Endothelial cell of umbilical vein (primary cell): ENCODE data around the gene CA4. TPM values are rescaled to one million over a fixed set of nuclear protein-coding genes. Genes with fewer than 3 reads are reported as not detected.

Source experiments
- BruUV-seq: library from RNA; stranded (reverse); fragments of 400-500 nt; replicated peaks from 2 replicates; lab custom pipeline; 2021; lab: Mats Ljungman, UMichigan
- CTCF ChIA-PET: fragments of 300-600, 350-600 bp; sonication (Branson Sonifier 250); formaldehyde crosslinking; loops from one replicate; lab custom pipeline; 2021; ENCODE audit warnings: antibody characterized with exemption, inconsistent platforms; lab: Charles Lee
- POLR2A ChIA-PET: fragments of 300-600, 350-600 bp; sonication (Branson Sonifier 250); formaldehyde crosslinking; loops from one replicate; lab custom pipeline; 2021; ENCODE audit warnings: antibody characterized with exemption, inconsistent platforms; lab: Charles Lee
- DNase-seq: peaks from one replicate; pipeline ENCODE4 v3.0.0-alpha.2; 2011; ENCODE audit warnings: low read depth, low spot score
- FAIRE-seq: peaks from 2 replicates; lab custom pipeline; 2011; peaks lifted over from hg19 to GRCh38; lab: Jason Lieb, UNC
- H2AFZ ChIP-seq: 2 replicates; pipeline ENCODE4 v1.6.0; 2012; ENCODE audit warnings: low read depth, low read length, control low read depth, inconsistent platforms
- H3K27ac ChIP-seq: 2 replicates; pipeline ENCODE4 v1.5.1; 2011; ENCODE audit warnings: low read depth, mild to moderate bottlenecking, control low read depth, low read length, moderate library complexity; ENCODE audit not compliant: insufficient read depth
- H3K27me3 ChIP-seq, 2 experiments: 2 replicates each; pipeline versions ENCODE4 v1.6.0 to v1.6.1; 2011; ENCODE audit warnings: low read length in 2 of 2, mixed read lengths in 1 of 2; ENCODE audit not compliant: control insufficient read depth in 2 of 2, insufficient read depth in 2 of 2
- H3K36me3 ChIP-seq, 2 experiments: 2 replicates in 1 of 2; 3 replicates in 1 of 2; pipeline ENCODE4 v1.5.1; 2011; ENCODE audit warnings: low read length in 2 of 2, mild to moderate bottlenecking in 1 of 2, moderate library complexity in 1 of 2; ENCODE audit not compliant: control insufficient read depth in 2 of 2, insufficient read depth in 2 of 2; ENCODE audit errors: extremely low read depth in 1 of 2
- H3K4me1 ChIP-seq: 3 replicates; pipeline ENCODE4 v1.5.1; 2011; ENCODE audit warnings: mild to moderate bottlenecking, low read length; ENCODE audit not compliant: control insufficient read depth, insufficient read depth; ENCODE audit errors: extremely low read depth
- H3K4me2 ChIP-seq: 2 replicates; pipeline ENCODE4 v1.6.1; 2011; ENCODE audit warnings: low read length, control low read depth, mixed read lengths; ENCODE audit not compliant: insufficient read depth
- H3K4me3 ChIP-seq, 3 experiments: fragments of 200-600 bp in 1 of 3; sonication (generic), shearing (Covaris generic) in 1 of 3; replicated peaks in 1 of 3; 2 replicates each; pipeline ENCODE4 v1.5.1; 2011 to 2016; ENCODE audit warnings: control low read depth in 3 of 3, low read length in 3 of 3, mild to moderate bottlenecking in 2 of 3, inconsistent platforms in 1 of 3, low read depth in 1 of 3, moderate library complexity in 1 of 3; ENCODE audit not compliant: insufficient read depth in 1 of 3
- H3K79me2 ChIP-seq: 2 replicates; pipeline ENCODE4 v1.6.0; 2012; ENCODE audit warnings: low read length, inconsistent platforms; ENCODE audit not compliant: control insufficient read depth, insufficient read depth
- H3K9ac ChIP-seq: replicated peaks from 2 replicates; pipeline ENCODE3; 2011; ENCODE audit warnings: low read length, control low read depth; ENCODE audit not compliant: insufficient read depth; ENCODE audit errors: extremely low read depth
- H3K9me1 ChIP-seq: replicated peaks from 3 replicates; pipeline ENCODE4 v1.6.0; 2011; ENCODE audit warnings: mild to moderate bottlenecking, low read length; ENCODE audit not compliant: control insufficient read depth, insufficient read depth; ENCODE audit errors: extremely low read depth
- H3K9me3 ChIP-seq: replicated peaks from 2 replicates; pipeline ENCODE4 v1.5.1; 2012; ENCODE audit warnings: low read length, inconsistent platforms; ENCODE audit not compliant: control insufficient read depth, insufficient read depth
- H4K20me1 ChIP-seq: replicated peaks from 2 replicates; pipeline ENCODE3; 2011; ENCODE audit warnings: mild to moderate bottlenecking, low read length; ENCODE audit not compliant: control insufficient read depth, insufficient read depth; ENCODE audit errors: extremely low read depth
- CTCF ChIP-seq, 2 donors: IDR thresholded peaks; 1 replicate in 1 of 2; 2 replicates in 1 of 2; pipeline ENCODE4 v1.5.1; 2011; ENCODE audit warnings: low read length in 2 of 2, mild to moderate bottlenecking in 2 of 2, moderate library complexity in 2 of 2, control low read depth in 1 of 2, inconsistent platforms in 1 of 2, low read depth in 1 of 2; ENCODE audit not compliant: insufficient read depth in 1 of 2; ENCODE audit errors: extremely low read depth in 1 of 2
- EZH2 ChIP-seq: IDR thresholded peaks from 2 replicates; pipeline ENCODE4 v1.6.1; 2012; ENCODE audit warnings: borderline replicate concordance, low read depth, mild to moderate bottlenecking, moderate library complexity, low read length, inconsistent platforms; ENCODE audit not compliant: severe bottlenecking
- FOS ChIP-seq: IDR thresholded peaks from 2 replicates; pipeline ENCODE4 v1.6.1; 2011; ENCODE audit warnings: mild to moderate bottlenecking, low read length, moderate library complexity, borderline replicate concordance; ENCODE audit not compliant: insufficient read depth
- GATA2 ChIP-seq: IDR thresholded peaks from 2 replicates; pipeline ENCODE4 v1.7.0; 2011; ENCODE audit warnings: low read depth, mild to moderate bottlenecking, moderate library complexity, mixed read lengths, low read length; ENCODE audit not compliant: insufficient read length, insufficient read depth
- JUN ChIP-seq: IDR thresholded peaks from 2 replicates; pipeline ENCODE4 v1.6.1; 2011; ENCODE audit warnings: borderline replicate concordance, low read depth; ENCODE audit not compliant: insufficient read length, insufficient read depth
- MYC ChIP-seq: IDR thresholded peaks from one replicate; pipeline ENCODE4 v1.6.1; 2011; ENCODE audit warnings: mild to moderate bottlenecking, low read depth, low read length
- POLR2A ChIP-seq: IDR thresholded peaks from 2 replicates; pipeline ENCODE4 v1.6.1; 2012; ENCODE audit warnings: low read depth, mild to moderate bottlenecking, control low read depth, low read length
- POLR2AphosphoS5 ChIP-seq: IDR thresholded peaks from 2 replicates; pipeline ENCODE4 v1.6.1; 2012; ENCODE audit warnings: low read depth, mild to moderate bottlenecking, control low read depth, low read length, moderate library complexity; ENCODE audit not compliant: insufficient read depth
- dilution Hi-C: fragments of 300-500 bp; cut with MboI; formaldehyde crosslinking; loops from one replicate; pipeline ENCODE4 v1.15.0; 2019; ENCODE audit warnings: low sequenced_read_pairs; ENCODE audit not compliant: extremely low pct_ligation_motif_present
- intact Hi-C: fragments of 100-400 bp; cut with micrococcal nuclease; formaldehyde crosslinking; loops from one replicate; pipeline ENCODE4 v1.10.0; 2022
- polyA plus RNA-seq, 4 experiments: library from polyadenylated mRNA; depleted of rRNA in 3 of 4; stranded (reverse) in 3 of 4; unstranded in 1 of 4; fragments of >200 nt; gene quantifications; 2 replicates each; pipeline versions ENCODE4 v1.2.1 to v1.2.3, GENCODE V29; 2011 to 2012; ENCODE audit warnings: missing spikeins in 1 of 4
- total RNA-seq: library from RNA; stranded (reverse); gene quantifications from 2 replicates; pipeline ENCODE4 v1.2.3, GENCODE V29; 2021
- TF ChIP-seq, protein P1 (sequence below): IDR thresholded peaks from 2 replicates; pipeline ENCODE4 v1.6.1; 2011; ENCODE audit not compliant: insufficient read depth, insufficient read length

CA4 gene
- total and polyA plus RNA-seq, 2 donors (not counting 3 experiments of a cell fraction or from before 2014, with no cell fraction given), result 0.17 to 0.29 TPM

GRCh38 chr17:60129164-60129563 lies 20.6 kb upstream of the CA4 start:
- no peak overlapping the region for H3K4me2 ChIP-seq
- TF ChIP-seq EZH2 (no peak), MYC (no peak), POLR2AphosphoS5 (no peak), FOS (no peak), POLR2A (no peak), JUN (no peak), GATA2 (no peak), CTCF (IDR thresholded peaks at IDR 0.05; ENCODE audit: extremely low read depth in 1 of 2, insufficient read depth in 1 of 2, low read depth in 1 of 2, low read length in 2 of 2) (no peak)
- TF ChIP-seq, protein P1, sequence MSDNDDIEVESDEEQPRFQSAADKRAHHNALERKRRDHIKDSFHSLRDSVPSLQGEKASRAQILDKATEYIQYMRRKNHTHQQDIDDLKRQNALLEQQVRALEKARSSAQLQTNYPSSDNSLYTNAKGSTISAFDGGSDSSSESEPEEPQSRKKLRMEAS, result no peak
- no peak overlapping the region for H3K4me3 ChIP-seq
- peaks cover 2% of the 10 kb centered on the region in 2 experiments for H3K36me3 ChIP-seq
- no TSS peak for BruUV-seq
- H3K27me3 ChIP-seq, result no peaks in the 10 kb centered on the region
- FAIRE-seq (no peak), DNase-seq (no peak)
- H3K9me1 ChIP-seq, result no peaks in the 10 kb centered on the region
- peaks cover 3% of the 10 kb centered on the region for H3K4me1 ChIP-seq
- H2AFZ ChIP-seq, result no peak overlapping the region
- intact Hi-C loops (no loop called here), dilution Hi-C loops (no loop called here)
- ChIA-PET CTCF (no interaction called here), POLR2A (no interaction called here)
- H4K20me1 ChIP-seq, result no peaks in the 10 kb centered on the region
- H3K9me3 ChIP-seq, result no peaks in the 10 kb centered on the region
- H3K9ac ChIP-seq, result no peak overlapping the region
- peaks cover 2% of the 10 kb centered on the region for H3K79me2 ChIP-seq
- H3K27ac ChIP-seq, result no peak overlapping the region
